HG03521 (cell line): ENCODE data around the gene GCLC.
"Not testable (repeated sequence)": the region's sequence is repeated elsewhere in the genome, so short reads cannot be mapped to it uniquely, and the experiment has no call there.

ENCODE experiments used
- ATAC-seq: cut with Tn5 transposase; IDR thresholded peaks from one replicate; pipeline ENCODE4 v1.9.1; 2021; ENCODE audit warnings: mild to moderate bottlenecking, moderate library complexity; ENCODE audit not compliant: unreplicated experiment

The GCLC gene

DNA sequence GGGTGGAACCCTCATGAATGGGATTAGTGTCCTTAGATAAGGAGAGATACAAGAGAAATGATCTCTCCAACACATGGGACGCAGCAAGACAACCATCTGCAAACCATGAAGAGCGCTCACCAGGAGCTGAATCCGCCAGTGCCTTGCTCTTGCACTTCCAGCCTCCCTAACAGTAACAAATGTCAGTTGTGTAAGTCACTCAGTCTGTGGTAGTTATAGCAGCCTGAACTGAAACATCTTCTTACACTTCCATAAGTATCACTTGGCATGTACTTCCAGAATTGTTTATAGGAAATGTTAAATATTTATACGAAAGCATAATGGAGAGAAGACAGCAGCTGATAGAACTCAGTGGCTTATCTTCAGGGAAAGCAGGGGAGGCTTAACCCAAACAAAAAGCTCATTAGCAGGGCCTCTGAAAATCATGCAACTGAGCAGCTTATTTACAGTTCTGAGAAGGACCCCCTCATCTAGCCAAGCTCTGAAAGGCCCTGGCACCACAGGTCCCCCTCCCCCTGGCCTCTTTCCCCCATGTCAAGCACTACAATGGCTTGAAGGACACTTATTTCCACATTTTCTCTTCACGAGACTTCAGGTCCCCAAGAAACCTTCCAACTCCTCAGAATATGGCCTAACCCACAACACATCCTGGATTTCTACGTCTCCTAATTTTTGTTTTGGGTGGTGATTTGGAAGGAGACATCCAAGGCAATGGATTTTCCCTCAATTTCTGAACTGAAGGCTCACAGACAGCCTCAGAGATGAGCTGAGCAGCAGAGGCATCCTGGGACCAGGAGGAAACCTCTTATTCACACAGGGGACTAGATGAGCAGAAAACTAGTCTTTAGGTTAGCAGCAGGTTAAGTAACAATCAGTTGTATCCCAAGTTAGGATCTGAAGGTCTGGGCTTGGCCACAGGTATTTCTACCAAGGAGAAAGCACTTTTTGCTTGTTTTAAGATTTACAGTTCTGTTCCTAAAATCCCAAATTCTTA lies 49.1 kb downstream of the GCLC start:
- ATAC-seq, result no peak

GRCh38 chr6:53494076-53494475 lies 50.8 kb downstream of the GCLC start:
- ATAC-seq, result no peak

GRCh38 chr6:53493635-53494025 lies 51.3 kb downstream of the GCLC start:
- ATAC-seq, result no peak

- ATAC-seq, result no peak
Measured at GRCh38 chr6:53492860-53493634, 51.9 kb downstream of the GCLC start.

DNA sequence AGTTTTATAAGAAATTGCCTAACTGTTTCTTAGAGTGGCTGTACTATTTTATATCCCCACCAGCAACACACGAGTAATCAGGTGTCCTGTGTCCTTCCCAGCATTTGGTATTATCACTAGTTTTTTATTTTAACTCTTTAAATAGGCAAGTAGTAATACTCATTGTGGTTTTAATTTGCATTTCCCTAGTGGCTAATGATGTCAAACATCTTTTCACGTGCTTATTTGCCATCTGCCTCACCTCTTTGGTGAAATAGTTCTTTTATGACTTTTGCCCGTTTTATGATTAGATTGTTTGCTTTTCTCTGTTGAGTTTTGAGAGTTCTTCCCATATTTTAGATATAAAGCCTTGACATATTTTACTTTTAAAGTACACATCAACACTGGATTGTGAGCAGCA lies 57.8 kb downstream of the GCLC start:
- ATAC-seq, result no peak

GRCh38 chr6:53486679-53487078 lies 58.2 kb downstream of the GCLC start:
- no peak for ATAC-seq

GRCh38 chr6:53484476-53485280 lies 60.2 kb downstream of the GCLC start:
- ATAC-seq, result no peak

DNA sequence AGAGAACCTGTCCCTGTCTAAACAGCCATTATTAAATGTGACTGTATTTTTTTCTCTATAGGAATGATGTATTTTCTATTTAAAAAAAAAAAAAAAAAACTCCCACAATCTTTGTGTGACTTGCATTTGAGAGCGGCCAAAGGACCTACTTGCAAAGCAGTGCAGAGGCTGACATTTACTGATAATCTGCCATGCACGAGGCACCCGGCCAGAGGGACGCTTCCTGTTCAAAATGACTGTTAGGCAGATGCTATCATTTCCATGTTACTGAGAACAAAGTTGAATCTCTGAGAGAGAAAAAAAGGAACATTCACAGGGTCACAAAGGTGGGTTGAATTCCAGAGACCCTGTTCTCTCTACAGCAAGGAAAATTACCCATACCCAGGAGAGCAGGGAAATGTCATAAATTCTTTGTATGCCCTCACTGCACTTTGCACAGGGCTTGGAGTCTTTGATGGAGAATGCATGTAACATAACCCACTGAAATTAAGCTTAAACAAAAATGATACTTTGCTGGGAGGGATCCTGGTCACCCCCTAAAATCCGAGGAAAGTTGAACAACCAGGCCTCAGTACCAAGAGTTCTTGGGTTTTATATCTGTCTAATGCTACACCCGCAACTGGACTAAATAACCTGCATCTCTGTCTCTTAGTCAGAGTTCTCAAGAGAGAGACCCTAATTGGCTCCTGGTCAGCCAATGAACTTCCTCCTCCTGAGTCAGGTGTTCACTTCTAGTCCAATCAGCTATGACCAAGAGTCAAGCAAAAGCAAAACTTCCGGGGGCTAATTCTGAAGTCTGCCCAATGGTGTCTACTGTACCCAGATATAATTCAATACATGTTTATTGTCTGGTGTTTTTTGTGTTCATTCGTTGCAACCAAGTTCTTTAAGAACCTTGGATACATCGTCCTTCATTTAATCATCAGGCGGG lies 61.2 kb downstream of the GCLC start:
- no peak for ATAC-seq

- no peak for ATAC-seq
Measured at GRCh38 chr6:53481323-53481722, 63.6 kb downstream of the GCLC start.

GRCh38 chr6:53480774-53481173 lies 64.1 kb downstream of the GCLC start:
- ATAC-seq, result not testable (repeated sequence)

- no peak for ATAC-seq
Measured at GRCh38 chr6:53479871-53480270, 65.0 kb downstream of the GCLC start.

- ATAC-seq, result no peak
Measured at GRCh38 chr6:53476964-53477363, 67.9 kb downstream of the GCLC start.

GRCh38 chr6:53474010-53474409 lies 70.9 kb downstream of the GCLC start:
- ATAC-seq, result no peak

GRCh38 chr6:53469163-53469562 lies 75.7 kb downstream of the GCLC start:
- no peak for ATAC-seq

GRCh38 chr6:53466257-53466656 lies 78.6 kb downstream of the GCLC start:
- ATAC-seq, result no peak

DNA sequence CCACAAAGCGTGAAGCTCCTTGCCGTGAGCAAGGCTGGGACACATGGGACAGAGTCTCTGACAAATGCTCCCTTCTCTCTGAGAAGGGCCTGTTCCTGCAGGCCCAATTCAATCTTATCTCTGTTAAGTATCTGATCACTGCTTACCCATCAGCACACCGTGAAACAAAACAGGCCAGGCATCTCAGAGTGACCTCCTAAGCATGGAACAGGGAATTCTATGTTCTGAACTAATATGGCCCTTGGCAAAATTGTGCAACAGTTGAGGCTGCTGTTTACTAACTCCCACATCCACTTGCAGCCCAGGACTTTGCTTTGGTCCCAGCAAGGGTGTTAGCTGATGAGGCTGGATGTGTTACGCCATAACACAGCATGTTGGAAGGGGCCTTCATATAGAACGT lies 79.2 kb downstream of the GCLC start:
- ATAC-seq, result no peak

DNA sequence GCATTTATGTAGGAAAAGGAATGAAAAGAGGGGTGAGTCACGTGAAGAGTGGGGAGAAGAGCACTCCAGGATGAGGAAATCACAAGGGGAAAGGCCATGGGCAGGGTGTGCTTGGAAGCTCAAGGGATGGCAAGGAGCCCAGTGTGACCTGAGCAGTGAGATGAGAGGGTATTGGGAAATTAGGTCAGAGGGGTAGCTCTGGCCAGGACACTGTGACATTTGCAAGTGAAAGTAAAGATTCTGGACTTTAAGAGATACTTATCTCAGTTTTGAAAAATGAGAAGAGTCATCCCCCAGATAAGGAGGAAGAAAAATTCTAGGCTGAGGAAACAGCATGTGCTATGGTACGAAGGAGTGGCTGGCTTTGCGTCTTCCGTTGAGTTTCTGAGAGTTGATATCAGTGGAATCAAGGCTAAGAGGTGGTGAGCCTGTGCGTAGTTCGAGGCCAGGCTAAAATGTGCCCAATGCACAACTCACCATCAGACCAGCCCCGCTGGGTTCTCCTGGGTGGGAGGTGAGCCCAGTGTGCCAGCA lies 79.9 kb downstream of the GCLC start:
- no peak for ATAC-seq

DNA sequence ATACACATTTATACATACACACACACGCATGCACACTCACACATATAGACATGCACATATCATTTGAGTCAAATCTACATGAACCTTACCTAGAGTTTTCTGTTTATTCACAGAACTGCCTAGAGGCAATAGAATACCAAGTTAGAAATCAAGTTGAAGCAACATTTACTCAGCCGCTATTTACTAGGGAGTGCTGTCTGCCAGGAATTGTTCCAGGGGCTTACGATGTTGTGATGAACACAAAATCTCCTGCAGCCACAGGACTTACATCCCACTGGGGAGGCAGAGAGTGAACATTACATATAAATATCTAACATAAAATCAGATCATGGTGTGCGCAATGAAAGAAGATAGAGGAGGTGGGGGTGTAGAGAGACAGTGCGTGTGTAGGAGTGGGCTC lies 80.4 kb downstream of the GCLC start:
- no peak for ATAC-seq

DNA sequence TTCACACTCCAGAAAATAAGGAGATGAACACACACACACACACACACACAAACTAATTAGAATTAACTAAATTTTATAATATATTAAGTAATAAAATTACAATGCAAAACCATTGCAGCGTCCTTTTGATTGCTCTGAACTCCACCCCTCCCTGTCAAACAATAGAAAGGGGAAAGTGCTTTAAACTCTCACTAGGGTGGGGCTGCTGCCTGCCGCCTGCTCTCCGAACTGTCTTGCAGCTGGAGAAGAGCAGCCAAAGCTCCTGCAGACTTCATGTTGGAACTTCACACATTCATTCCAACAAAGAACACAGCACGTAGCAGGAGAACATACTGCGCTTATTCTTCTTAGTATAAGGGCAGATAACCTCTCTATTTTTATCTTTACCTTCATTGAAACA lies 83.2 kb downstream of the GCLC start:
- no peak for ATAC-seq
